ENCODE results near the gene LCT.

Gene LCT

GRCh38 chr2:135744760-135745314, 92.1 kb downstream of the LCT start:
- in situ Hi-C loops (cut with MboI; ENCODE audit: low sequenced_read_pairs) = no loop called here

DNA sequence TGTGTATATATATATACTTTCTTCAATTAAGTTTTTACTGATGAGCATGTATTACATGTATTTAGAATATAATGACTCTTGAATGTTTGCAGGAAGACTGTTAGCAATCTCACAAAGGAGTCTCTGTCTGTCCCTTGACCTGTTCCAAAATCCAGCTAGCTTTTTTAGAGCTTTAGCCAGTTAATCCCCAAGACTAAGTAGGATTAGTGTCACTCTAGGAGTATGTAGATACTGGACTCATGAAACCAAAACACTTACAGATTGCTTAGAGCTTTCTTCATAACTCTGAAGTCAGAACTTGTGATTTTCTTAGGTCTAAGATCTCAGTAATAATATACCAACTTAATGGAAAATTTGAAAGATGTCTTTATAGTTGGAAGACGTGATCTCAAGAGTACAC, 93.1 kb downstream of the LCT start:
- in situ Hi-C loops (cut with MboI; ENCODE audit: low sequenced_read_pairs) = no loop called here

DNA sequence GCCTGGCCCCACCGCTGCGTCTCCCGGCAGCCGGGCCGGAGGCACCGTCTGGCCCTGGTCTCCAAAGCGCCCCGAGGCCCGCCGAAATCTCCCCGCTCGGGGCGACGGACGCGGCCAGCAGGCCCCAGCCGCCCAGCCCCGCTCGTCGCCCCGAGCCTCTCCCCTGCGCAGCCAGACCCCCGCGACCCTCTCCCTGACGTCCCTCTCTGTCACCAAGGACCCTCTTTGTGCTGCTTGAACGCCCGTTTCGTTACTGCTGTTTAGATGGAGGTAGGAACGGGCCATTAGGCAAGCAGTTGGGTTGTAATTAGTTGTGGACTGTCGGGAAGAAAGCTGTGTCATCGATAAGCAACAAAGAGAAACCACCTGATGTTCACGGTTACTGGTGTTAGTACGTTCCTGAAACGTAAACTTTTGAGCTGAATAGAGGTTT, 94.6 kb downstream of the LCT start:
- in situ Hi-C loops (cut with MboI; ENCODE audit: low sequenced_read_pairs) = no loop called here

DNA sequence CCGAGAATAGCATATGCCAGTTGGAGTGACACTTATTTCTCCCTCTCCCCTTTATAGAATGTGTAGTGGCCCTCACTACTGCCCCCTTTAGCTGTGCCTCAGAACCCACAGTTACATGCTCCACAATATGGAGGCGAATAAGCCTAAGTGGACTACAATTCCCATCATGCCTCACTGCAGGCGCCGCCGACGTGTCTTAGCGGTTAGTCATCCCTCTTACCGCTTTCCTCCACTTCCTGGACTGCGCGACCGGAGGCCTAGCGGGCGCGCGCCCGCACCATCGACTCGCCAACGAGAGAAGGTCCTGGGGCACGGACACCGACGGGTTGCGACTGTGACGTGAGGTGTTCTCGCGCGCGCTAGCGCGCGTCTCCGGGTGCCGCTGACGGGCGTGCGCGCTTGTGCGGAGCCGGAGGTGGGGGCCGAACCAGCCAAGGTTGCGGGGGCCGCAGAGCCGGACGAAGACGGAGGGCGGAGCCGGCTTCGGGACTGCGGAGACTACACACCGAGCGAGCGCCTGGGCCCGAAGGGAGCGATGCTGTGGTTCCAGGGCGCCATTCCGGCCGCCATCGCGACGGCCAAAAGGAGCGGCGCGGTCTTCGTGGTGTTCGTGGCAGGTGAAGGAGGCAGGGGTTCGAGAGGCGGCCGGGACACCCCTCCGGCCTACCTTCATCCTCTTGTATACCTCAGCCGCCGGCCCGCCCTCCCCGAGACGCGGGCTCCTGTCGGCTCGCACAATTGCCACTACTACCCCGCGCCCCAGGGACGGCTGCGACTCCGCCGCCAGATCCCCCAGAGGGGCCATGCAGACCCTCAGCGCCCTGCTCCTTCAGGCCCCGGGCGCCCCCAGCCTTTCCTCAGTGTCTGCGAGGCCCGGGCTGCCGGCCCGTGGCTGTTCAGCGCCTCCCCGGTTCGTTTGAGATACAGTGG, 95.3 kb downstream of the LCT start, which contains the start of gene UBXN4:
UBXN4 (plus strand) TSS at position 461 of the 930 bp plus-strand sequence; CDS start at position 536, 75 bp downstream.
- in situ Hi-C loops (cut with MboI; ENCODE audit: low sequenced_read_pairs) = no loop called here

DNA sequence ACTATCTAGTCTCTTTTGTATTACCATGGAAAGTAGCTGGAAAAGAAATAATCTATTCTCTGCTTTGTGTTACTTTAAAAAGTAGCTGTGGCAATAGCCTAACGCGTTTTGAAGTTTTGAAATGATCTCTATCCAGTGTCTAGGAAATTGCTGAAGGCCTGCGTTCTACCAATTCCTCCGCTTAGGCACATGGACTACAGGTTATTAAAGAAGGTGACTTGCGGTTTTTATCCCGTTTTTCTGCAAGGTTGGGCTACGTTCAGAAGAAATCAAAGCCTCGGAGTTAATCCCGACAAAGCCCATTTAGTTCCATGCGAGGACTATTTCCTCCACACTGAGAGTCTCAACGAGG, 96.0 kb downstream of the LCT start:
- in situ Hi-C loops (cut with MboI; ENCODE audit: low sequenced_read_pairs) = no loop called here

GRCh38 chr2:135740206-135740605, 96.8 kb downstream of the LCT start:
- in situ Hi-C loops (cut with MboI; ENCODE audit: low sequenced_read_pairs) = no loop called here
